ENCODE measurements around the gene NCAN.

NCAN gene

GRCh38 chr19:19297759-19298158 lies 86.0 kb downstream of the NCAN start:
- no peak for DNase-seq

- no peak for DNase-seq
Measured at GRCh38 chr19:19300613-19301012, 88.9 kb downstream of the NCAN start.

Measured in DMS79 (cell line).